BJ (cell line): Measurements from ENCODE around the gene DSCAML1. TPM values are rescaled to one million over a fixed set of nuclear protein-coding genes. Genes with fewer than 3 reads are reported as not detected.

Experiments used
- CTCF ChIA-PET: fragments of 350-600 bp; formaldehyde crosslinking; extraction: SDS; loops from one replicate; lab custom pipeline; 2021; ENCODE audit warnings: antibody characterized with exemption, inconsistent platforms; lab: Yijun Ruan, JAX
- POLR2A ChIA-PET: fragments of 300-600 bp; sonication (Branson Sonifier 250); formaldehyde crosslinking; extraction: SDS; loops from one replicate; lab custom pipeline; 2021; ENCODE audit warnings: antibody characterized with exemption; lab: Charles Lee
- DNase-seq: peaks from one replicate; pipeline ENCODE4 v3.0.0-alpha.2; 2011; ENCODE audit warnings: low read depth
- H3K27me3 ChIP-seq: 2 replicates; pipeline ENCODE4 v1.6.0; 2011; ENCODE audit warnings: low read length; ENCODE audit not compliant: control insufficient read depth, insufficient read depth
- H3K36me3 ChIP-seq: 2 replicates; pipeline ENCODE4 v1.5.1; 2011; ENCODE audit warnings: low read length; ENCODE audit not compliant: control insufficient read depth, insufficient read depth
- H3K4me3 ChIP-seq: 2 replicates; pipeline ENCODE4 v1.5.1; 2011; ENCODE audit warnings: low read depth, mild to moderate bottlenecking, control low read depth, low read length
- CTCF ChIP-seq: IDR thresholded peaks from 2 replicates; pipeline ENCODE4 v1.5.1; 2011; ENCODE audit warnings: low read depth, mild to moderate bottlenecking, control low read depth, inconsistent platforms, low read length, moderate library complexity; ENCODE audit not compliant: insufficient read depth
- polyA plus RNA-seq: library from polyadenylated mRNA; depleted of rRNA; stranded (reverse); fragments of >200 nt; gene quantifications from 2 replicates; pipeline ENCODE4 v1.2.3, GENCODE V29; 2011

The DSCAML1 gene
- polyA plus RNA-seq, 1 experiment = not detected

GRCh38 chr11:117693344-117693743 lies 103.7 kb downstream of the DSCAML1 start:
- Histone ChIP-seq H3K4me3 (no peak overlapping the region), H3K27me3 (peaks cover 2% of the 10 kb centered on the region; the same call in 1 of the 2 replicates), H3K36me3 (no peaks in the 10 kb centered on the region)
- POLR2A ChIA-PET = no interaction called here
- no peak for DNase-seq
- CTCF ChIA-PET = interaction anchor here (0.6 kb wide), 1 partner anchor 12 kb away, joined by 4 read pairs; no protein-coding TSS in a partner anchor
- no peak for TF ChIP-seq CTCF

- Histone ChIP-seq H3K36me3 (no peaks in the 10 kb centered on the region), H3K4me3 (no peak overlapping the region), H3K27me3 (peaks cover 2% of the 10 kb centered on the region; the same call in 1 of the 2 replicates)
- POLR2A ChIA-PET = no interaction called here
- TF ChIP-seq CTCF = no peak
- CTCF ChIA-PET = no interaction called here
- no peak for DNase-seq
Measured at GRCh38 chr11:117691516-117691915, 105.5 kb downstream of the DSCAML1 start.

- DNase-seq = no peak
- Histone ChIP-seq H3K27me3 (peaks cover 2% of the 10 kb centered on the region; the same call in 1 of the 2 replicates), H3K4me3 (no peak overlapping the region), H3K36me3 (no peaks in the 10 kb centered on the region)
- TF ChIP-seq CTCF = no peak
- ChIA-PET POLR2A (no interaction called here), CTCF (interaction anchor here (1.6 kb wide), 1 partner anchor 9 kb away, joined by 5 read pairs; no protein-coding TSS in a partner anchor)
Measured at GRCh38 chr11:117691218-117691514, 105.8 kb downstream of the DSCAML1 start.

- POLR2A ChIA-PET = no interaction called here
- H3K27me3 ChIP-seq = peaks cover 2% of the 10 kb centered on the region; the same call in 1 of the 2 replicates
- CTCF ChIA-PET = interaction anchor here (0.6 to 1.6 kb wide), 2 partner anchors 9 to 1342 kb away, joined by 3 to 5 read pairs; no protein-coding TSS in a partner anchor
- no peak overlapping the region for H3K4me3 ChIP-seq
- no peaks in the 10 kb centered on the region for H3K36me3 ChIP-seq
- TF ChIP-seq CTCF = no peak
- DNase-seq = no peak
Measured at GRCh38 chr11:117690484-117691217, 106.4 kb downstream of the DSCAML1 start.

- Histone ChIP-seq H3K27me3 (no peaks in the 10 kb centered on the region; the same call in 1 of the 2 replicates), H3K4me3 (no peak overlapping the region), H3K36me3 (no peaks in the 10 kb centered on the region)
- no peak for DNase-seq
- no peak for TF ChIP-seq CTCF
- CTCF ChIA-PET = interaction anchor here (0.7 kb wide), 1 partner anchor 12 kb away, joined by 3 read pairs; no protein-coding TSS in a partner anchor
- POLR2A ChIA-PET = no interaction called here
Measured at GRCh38 chr11:117688255-117688797, 108.7 kb downstream of the DSCAML1 start.
